K562 (cell line): Measurements from ENCODE around the gene MYL5. TPM values are rescaled to one million over a fixed set of nuclear protein-coding genes. Genes with fewer than 3 reads are reported as not detected.
A peak's percentile ranks its signal among the peaks of the same experiment; 100 is the strongest.

Experiments
- ARID1B ChIP-seq: fragments of 450-650 bp; IDR thresholded peaks from 2 replicates; pipeline ENCODE4 v1.6.1; 2016; ENCODE audit warnings: antibody characterized with exemption, mild to moderate bottlenecking, inconsistent platforms
- ATF1 ChIP-seq, 2 experiments: fragments of 450-650 bp in 1 of 2; IDR thresholded peaks; 2 replicates each; pipeline ENCODE4 v1.6.1; 2016; ENCODE audit warnings: missing compliant biosample characterization in 1 of 2, missing genetic modification characterization in 1 of 2
- CHCHD3 ChIP-seq: fragments of 250-450 bp; sonication (Bioruptor Pico); IDR thresholded peaks from 2 replicates; pipeline ENCODE4 v2.1.2; 2022; ENCODE audit warnings: mild to moderate bottlenecking
- CREM ChIP-seq: IDR thresholded peaks from 2 replicates; pipeline ENCODE4 v1.6.1; 2014; ENCODE audit warnings: antibody characterized with exemption, low read depth
- DEAF1 ChIP-seq: fragments of 450-650 bp; formaldehyde crosslinking; IDR thresholded peaks from 2 replicates; pipeline ENCODE4 v1.4.0; 2020; ENCODE audit warnings: mild to moderate bottlenecking, moderate library complexity
- PHF21A ChIP-seq: fragments of 450-650 bp; IDR thresholded peaks from 2 replicates; pipeline ENCODE4 v1.6.1; 2017; ENCODE audit warnings: low read depth, borderline replicate concordance
- PRDM10 ChIP-seq: fragments of 450-650 bp; IDR thresholded peaks from 2 replicates; pipeline ENCODE4 v1.6.1; 2018; ENCODE audit not compliant: partially characterized antibody
- RBFOX2 ChIP-seq: fragments of 200-400 bp; formaldehyde crosslinking; IDR thresholded peaks from 2 replicates; pipeline ENCODE4 v1.6.1; 2017; ENCODE audit warnings: low read depth, mild to moderate bottlenecking, low read length, moderate library complexity
- RCOR1 ChIP-seq, 2 experiments: IDR thresholded peaks; 2 replicates each; pipeline ENCODE4 v1.6.1; 2012; ENCODE audit warnings: low read depth in 2 of 2, low read length in 2 of 2, borderline replicate concordance in 1 of 2, improper control_type of control experiment in 1 of 2
- ZNF589 ChIP-seq: fragments of 200-800 bp; sonication (Bioruptor generic); IDR thresholded peaks from 2 replicates; pipeline ENCODE4 v1.6.1; 2016; ENCODE audit warnings: low read depth, missing genetic modification characterization, missing compliant biosample characterization
- polyA plus RNA-seq, 8 experiments: library from polyadenylated mRNA; depleted of rRNA in 4 of 8; stranded (reverse) in 5 of 8; unstranded in 3 of 8; fragments of >200 nt; fragmentation: Nextera tagmentation in 2 of 8; fragmentation: Illumina TruSeq in 1 of 8; extraction: Ambion mirVana in 2 of 8; extraction: Trizol in 1 of 8; gene quantifications; 2 replicates each; pipeline versions ENCODE4 v1.2.1 to v1.2.3, GENCODE V29; 2011 to 2014; ENCODE audit warnings: inconsistent platforms in 1 of 8, missing spikeins in 1 of 8
- total RNA-seq, 7 experiments: library from RNA; depleted of rRNA in 6 of 7; stranded (reverse); fragments of >200 nt in 6 of 7; fragmentation: Illumina TruSeq in 2 of 7; extraction: Trizol in 2 of 7; gene quantifications; 2 replicates each; pipeline versions ENCODE4 v1.2.1 to v1.2.3, GENCODE V29; 2011 to 2021; ENCODE audit warnings: low replicate concordance in 1 of 7
- TF ChIP-seq, protein P1 (sequence below): fragments of 450-650 bp; IDR thresholded peaks from 2 replicates; pipeline ENCODE4 v1.6.1; 2017; ENCODE audit warnings: antibody characterized with exemption, mild to moderate bottlenecking
- TF ChIP-seq, protein P2 (sequence below): fragments of 250-450 bp; sonication (Bioruptor Pico); IDR thresholded peaks from 2 replicates; pipeline ENCODE4 v1.4.0; 2020; ENCODE audit warnings: borderline replicate concordance
- TF ChIP-seq, protein P3 (sequence below): sonication (generic); formaldehyde crosslinking; IDR thresholded peaks from 2 replicates; pipeline ENCODE4 v1.5.0; 2020; ENCODE audit warnings: missing genetic modification reagents

The MYL5 gene
- total and polyA plus RNA-seq, 9 of the 15 experiments (the other 6 are each of a cell fraction or from before 2014, with no cell fraction given): 1.4 to 10.0 (median 4.1) TPM

GRCh38 chr4:726235-726787 is 52.0 kb downstream of the MYL5 start (continued):
- TF ChIP-seq PRDM10 (peak; percentile 92), ARID1B (peak; percentile 50), CREM (peak; percentile 34; the same call in 1 of the 2 replicates), CHCHD3 (CRISPR knock-in tag) (no peak), ZNF589 (0 out of 2 replicates have a peak, but pooled peaks have one; percentile 44), RCOR1 (IDR thresholded peaks at IDR 0.05; ENCODE audit: borderline replicate concordance in 1 of 2, low read depth in 2 of 2, low read length in 2 of 2) (peak in 1 of 2 experiments; percentile 51; a peak in 2 of 4 replicates), PHF21A (no peak), RBFOX2 (peak; percentile 43; the same call in 1 of the 2 replicates), ATF1 (CRISPR knock-in tag; IDR thresholded peaks at IDR 0.05) (no peak), ATF1 (tag; IDR thresholded peaks at IDR 0.05) (peak; percentile 43; the same call in 1 of the 2 replicates), DEAF1 (CRISPR knock-in tag) (no peak)
- TF ChIP-seq, protein P1, sequence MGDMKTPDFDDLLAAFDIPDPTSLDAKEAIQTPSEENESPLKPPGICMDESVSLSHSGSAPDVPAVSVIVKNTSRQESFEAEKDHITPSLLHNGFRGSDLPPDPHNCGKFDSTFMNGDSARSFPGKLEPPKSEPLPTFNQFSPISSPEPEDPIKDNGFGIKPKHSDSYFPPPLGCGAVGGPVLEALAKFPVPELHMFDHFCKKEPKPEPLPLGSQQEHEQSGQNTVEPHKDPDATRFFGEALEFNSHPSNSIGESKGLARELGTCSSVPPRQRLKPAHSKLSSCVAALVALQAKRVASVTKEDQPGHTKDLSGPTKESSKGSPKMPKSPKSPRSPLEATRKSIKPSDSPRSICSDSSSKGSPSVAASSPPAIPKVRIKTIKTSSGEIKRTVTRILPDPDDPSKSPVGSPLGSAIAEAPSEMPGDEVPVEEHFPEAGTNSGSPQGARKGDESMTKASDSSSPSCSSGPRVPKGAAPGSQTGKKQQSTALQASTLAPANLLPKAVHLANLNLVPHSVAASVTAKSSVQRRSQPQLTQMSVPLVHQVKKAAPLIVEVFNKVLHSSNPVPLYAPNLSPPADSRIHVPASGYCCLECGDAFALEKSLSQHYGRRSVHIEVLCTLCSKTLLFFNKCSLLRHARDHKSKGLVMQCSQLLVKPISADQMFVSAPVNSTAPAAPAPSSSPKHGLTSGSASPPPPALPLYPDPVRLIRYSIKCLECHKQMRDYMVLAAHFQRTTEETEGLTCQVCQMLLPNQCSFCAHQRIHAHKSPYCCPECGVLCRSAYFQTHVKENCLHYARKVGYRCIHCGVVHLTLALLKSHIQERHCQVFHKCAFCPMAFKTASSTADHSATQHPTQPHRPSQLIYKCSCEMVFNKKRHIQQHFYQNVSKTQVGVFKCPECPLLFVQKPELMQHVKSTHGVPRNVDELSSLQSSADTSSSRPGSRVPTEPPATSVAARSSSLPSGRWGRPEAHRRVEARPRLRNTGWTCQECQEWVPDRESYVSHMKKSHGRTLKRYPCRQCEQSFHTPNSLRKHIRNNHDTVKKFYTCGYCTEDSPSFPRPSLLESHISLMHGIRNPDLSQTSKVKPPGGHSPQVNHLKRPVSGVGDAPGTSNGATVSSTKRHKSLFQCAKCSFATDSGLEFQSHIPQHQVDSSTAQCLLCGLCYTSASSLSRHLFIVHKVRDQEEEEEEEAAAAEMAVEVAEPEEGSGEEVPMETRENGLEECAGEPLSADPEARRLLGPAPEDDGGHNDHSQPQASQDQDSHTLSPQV: peak; percentile 65
- TF ChIP-seq, protein P2, sequence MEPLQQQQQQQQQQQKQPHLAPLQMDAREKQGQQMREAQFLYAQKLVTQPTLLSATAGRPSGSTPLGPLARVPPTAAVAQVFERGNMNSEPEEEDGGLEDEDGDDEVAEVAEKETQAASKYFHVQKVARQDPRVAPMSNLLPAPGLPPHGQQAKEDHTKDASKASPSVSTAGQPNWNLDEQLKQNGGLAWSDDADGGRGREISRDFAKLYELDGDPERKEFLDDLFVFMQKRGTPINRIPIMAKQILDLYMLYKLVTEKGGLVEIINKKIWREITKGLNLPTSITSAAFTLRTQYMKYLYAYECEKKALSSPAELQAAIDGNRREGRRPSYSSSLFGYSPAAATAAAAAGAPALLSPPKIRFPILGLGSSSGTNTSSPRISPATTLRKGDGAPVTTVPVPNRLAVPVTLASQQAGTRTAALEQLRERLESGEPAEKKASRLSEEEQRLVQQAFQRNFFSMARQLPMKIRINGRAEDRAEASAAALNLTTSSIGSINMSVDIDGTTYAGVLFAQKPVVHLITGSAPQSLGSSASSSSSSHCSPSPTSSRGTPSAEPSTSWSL (CRISPR knock-in tag): no peak
- TF ChIP-seq, protein P3, sequence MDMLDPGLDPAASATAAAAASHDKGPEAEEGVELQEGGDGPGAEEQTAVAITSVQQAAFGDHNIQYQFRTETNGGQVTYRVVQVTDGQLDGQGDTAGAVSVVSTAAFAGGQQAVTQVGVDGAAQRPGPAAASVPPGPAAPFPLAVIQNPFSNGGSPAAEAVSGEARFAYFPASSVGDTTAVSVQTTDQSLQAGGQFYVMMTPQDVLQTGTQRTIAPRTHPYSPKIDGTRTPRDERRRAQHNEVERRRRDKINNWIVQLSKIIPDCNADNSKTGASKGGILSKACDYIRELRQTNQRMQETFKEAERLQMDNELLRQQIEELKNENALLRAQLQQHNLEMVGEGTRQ (CRISPR knock-in tag): no peak
